Inflammatory macrophage treated with lipopolysaccharide for 1 hour (primary cell): Measurements from ENCODE around the gene GDF7.

Experiments used
- DNase-seq, 2 donors: peaks; one replicate each; pipeline ENCODE4 v3.0.0-alpha.2; 2020 to 2022

Gene GDF7

DNA sequence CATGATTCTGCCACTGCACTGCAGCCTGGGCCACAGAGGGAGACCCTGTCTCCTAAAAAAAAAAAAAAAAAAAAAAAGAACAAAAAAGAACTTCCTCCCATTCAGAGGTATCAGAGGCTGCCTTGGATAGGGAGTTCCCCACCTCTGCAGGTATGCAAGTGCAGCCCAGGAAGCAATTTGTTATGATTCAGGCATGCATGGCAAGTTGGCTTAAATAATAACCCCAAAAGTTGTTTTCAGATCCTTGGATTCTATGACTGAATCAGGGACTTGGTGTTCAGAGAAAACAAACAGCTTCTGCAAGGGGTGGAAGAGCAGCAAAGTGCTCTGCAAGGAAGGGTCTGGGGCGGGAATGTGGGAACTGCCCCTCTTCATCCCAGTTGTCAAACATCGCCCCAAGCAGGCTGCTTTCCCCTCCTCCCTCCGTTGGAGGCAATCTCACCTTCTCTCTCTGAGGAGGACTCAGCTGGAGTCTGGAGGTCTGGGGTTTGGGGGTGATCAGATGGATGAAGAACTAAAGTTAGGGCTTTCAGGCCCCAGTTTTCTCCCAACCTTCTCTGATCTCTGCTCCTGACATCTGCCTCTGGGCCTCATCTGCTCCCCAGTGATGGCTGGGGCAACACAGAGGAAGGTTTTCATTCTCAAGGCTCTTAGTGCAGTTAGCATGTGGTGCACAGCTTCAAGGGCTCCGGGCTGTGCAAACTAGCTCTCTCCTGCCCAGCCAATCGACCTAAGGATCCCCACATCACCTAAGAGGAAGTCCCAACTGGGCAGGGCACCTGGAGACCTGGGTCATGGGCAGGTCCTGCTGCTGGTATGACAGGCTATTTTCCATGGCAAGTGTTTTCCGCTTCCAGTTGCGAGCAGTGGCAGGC, 3.5 kb upstream of the GDF7 start:
- DNase-seq, result no peak

DNA sequence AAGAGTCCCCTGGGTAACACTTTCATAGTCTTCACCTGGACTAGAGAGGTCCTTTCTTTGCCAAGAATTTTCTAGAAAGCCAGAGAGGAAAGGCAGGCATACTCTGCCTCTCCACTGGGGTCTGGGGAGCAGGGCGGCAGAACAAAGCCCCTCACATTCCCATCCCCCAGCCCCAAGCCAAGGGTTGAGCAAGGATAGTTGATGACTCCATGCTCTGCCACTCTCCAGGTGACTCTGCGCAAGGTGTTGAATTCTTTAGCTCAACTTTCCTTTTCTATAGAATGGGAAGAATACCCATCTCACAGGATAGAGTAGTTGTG, 2.9 kb upstream of the GDF7 start:
- no peak for DNase-seq

DNA sequence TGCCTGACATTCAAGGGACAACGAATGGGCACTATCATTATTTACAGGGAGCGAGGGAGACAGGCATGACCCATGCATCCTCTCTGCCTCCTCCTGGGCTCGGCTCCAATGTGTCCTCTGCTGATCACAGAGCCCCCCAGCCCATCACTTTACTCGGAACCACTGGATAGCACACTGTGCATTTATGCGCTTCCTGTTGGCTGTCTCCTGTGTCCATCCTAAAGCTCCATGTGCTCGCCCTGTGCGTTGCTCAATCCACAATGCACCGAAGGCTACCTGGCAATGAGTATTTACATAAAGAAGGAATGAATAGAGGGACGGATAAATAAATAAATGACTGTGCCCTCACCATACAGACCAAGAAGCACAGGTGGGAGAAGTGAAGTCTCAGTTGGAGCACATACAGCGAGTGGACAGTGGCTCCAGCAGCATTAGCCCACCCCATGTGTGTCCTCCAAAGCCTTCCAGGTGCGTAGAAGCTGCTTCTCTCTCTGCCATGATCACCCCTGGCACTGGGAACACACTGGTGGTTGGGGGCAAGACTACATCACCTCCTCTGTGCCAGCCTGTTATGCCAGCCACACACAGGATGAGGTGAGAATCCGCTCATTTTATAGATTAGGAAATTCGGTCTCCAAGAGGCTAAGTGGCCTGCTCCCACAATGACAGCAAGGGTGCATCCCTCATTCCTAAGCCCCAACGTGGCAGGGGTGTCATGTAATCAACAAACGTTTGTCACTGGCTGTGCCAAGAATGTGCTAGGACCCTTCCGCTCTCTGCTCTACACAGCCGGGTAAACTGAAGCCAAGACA, 2.3 kb upstream of the GDF7 start:
- no peak for DNase-seq

DNA sequence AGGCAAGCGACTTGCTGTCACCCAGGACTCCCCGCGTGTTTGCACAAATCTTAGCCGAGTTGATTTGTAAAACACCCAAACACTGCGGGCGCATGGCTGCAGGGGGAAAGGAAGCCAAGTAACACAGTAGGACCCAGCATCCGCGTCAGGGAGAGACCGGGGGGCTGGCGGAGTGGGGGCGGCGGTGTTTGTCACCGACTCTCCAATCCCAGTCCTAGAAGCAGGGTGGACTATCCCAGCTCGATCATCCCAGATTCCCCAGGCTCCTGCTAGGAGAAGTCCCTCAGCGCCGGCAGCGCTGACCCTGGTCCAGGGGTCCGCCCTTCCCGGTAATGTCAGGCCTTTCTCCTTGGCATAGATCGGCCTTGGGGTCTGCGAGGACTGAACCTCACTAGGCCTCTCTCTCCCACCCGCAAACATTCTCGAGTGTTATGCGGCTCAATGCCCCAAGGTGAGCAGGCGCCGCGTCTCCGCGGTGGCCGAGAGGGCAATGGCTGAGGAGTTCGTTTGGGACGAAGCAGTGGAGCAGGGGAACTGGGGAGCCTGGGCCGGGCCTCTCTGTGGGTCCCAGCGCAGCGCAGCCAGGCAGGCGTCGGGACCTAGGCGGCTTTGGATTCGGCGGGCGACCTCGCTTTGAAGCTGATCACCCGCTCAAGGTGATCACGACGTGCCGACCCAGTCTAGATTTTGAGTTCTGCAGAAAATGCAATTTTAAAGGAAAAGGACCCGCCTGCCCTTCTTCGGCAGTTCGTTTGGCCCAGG, 1.5 kb upstream of the GDF7 start:
- DNase-seq, result no peak

DNA sequence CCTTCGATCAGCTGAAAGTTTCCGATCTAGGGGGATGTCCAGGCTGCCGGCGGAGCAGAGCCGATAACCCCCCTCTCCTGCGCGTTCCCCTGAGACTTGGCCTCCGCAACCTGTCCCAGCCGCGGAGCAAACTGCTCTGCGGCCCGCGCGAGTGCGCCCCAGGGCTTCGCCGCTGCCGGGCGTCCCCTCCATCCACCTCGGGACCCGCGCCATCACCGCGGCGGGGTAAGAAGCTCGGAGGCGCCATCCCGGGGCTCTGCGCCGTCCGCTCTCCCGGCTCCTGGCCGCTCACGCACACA, 990 bp upstream of the GDF7 start:
- DNase-seq, result no peak

DNA sequence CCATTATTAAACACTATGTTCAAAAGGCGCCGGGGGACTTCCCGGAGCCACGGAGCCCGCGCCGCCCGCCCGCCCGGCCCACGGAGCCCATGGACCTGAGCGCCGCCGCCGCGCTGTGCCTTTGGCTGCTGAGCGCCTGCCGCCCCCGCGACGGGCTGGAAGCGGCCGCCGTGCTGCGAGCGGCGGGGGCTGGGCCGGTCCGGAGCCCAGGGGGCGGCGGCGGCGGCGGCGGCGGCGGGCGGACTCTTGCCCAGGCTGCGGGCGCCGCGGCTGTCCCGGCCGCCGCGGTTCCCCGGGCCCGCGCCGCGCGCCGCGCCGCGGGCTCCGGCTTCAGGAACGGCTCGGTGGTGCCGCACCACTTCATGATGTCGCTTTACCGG, 197 bp downstream of the GDF7 start:
- peak in 1 of 2 donors; percentile 9 for DNase-seq

DNA sequence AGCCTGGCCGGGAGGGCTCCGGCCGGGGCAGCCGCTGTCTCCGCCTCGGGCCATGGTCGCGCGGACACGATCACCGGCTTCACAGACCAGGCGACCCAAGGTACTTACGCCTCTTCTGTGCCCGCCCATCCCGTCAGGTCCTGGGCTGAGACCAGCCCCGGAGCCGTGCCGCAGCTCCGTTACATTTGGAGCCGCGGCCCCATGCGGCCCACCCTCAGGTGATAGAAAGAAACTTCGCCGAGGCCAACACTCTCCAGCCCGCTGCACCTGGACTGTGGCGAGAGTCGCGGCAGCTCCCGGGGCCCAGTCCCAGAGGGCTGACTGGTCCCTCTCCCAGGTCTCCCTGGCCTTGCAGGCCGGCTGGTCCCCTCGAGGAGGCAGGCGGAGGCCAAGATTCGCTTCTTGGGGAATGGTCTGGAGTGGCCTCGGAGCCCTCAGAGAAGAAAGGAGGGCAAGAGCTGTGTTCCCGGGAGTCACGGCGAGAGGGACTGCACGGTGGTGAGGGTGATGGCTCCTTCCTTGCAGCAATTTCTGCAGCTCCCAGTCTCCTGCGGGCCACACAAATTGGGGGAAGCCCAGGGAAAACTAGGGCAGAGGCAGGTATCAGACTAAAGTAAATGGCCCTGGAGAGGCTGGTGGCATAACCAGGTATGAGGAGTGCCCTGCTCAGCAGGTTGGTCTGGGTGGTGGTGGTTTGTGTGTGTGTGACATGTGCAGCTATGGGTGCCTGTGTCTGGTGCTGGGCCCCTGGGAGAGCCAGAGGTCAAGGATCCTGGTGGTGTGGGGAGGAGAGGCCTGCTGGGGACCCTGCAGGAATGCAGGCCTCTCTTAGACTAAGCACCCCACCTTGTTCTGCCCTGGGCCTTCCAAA, 822 bp downstream of the GDF7 start:
- DNase-seq, result no peak

DNA sequence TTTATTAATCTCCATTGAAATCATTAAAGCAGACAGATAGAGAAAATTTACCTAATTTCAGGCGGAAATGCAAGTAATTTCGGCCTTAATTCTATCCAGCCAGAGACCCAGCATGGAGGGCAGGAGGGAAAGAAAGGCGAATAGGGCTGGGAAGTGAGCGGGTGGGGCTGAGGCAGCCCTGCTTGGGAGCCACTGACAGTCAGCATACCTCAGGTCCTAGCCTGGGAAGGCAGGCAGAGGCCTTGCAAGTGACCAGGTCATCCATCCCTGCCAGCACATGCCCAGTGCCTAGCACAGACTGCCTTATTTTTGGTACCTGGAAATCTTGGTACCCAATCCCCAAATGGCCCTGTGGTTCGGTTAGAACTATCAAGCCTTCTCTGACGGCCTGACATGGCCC, 1.5 kb downstream of the GDF7 start:
- no peak for DNase-seq

DNA sequence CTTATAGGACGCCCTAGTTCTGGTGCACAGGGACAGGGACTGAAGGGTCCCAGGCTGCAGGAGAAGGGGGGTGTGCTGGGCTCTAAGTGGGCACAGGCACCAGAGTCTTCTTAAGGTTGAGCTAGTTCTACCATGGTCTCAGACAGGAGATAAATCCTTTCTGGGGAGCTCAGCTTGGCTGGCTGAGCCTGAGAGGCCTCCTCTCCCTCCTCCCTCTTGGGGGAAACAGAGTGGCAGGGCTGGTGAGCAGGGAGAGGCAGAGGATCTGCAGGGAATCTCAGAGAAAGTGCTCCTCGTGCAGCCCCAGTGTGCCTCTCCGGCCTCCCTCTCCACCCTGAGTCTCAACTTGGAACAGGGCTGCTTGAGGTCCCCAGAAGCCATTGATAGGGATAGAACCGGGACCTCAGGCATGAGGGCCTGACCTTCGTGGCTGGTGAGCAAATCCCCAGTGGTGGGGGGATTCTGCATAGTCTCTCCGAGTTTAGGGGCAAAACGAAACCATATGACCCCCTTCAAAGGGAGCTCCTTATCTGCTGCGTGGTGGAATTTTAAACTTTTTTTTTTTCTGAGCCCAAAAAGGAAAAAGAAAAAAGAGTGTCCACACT, 2.0 kb downstream of the GDF7 start:
- DNase-seq, result no peak

DNA sequence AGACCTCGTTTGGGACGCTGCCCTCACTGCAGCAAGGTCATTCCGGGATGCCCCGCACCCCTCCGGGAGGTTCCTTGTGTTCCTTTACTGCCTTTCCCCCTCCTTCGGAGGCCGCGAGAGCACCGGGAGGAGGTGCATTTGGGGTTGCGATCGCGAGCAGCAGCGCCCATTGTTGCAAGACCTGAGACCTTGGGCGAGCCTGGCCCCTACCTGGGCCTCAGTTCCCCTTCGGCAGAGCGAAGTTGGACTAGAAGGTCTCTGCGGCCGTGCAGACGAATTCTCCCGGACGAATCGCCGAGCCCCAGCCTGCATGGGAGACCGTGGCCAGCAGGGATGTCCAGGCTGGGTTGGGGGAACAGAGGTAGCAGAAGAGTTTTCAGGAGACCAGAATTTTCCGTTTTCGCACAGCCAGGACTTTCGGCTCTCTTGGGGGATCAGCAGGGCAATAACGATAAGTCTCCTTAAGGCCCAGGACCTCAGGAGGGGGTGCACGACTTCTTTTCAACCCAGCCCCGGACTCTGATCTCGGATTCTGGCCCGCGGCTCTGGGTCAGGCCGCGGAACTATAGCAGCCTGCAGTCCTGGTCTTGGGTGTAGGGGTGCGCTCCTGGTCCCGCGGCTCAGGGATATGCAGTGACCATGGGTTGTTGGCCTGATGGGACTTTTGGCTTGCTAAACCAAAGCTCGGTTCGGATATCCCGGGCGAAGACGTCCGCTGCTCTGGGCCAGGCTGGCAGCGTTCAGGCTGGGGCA, 2.8 kb downstream of the GDF7 start:
- no peak for DNase-seq

DNA sequence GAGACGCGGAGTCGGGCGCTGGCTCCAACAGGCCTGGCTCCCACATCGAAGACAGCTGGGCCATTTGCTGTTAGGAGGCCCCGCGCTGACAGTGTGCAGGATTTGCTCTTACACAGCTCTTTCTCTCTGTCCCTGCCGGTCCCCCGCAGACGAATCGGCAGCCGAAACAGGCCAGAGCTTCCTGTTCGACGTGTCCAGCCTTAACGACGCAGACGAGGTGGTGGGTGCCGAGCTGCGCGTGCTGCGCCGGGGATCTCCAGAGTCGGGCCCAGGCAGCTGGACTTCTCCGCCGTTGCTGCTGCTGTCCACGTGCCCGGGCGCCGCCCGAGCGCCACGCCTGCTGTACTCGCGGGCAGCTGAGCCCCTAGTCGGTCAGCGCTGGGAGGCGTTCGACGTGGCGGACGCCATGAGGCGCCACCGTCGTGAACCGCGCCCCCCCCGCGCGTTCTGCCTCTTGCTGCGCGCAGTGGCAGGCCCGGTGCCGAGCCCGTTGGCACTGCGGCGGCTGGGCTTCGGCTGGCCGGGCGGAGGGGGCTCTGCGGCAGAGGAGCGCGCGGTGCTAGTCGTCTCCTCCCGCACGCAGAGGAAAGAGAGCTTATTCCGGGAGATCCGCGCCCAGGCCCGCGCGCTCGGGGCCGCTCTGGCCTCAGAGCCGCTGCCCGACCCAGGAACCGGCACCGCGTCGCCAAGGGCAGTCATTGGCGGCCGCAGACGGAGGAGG, 3.5 kb downstream of the GDF7 start:
- no peak for DNase-seq

DNA sequence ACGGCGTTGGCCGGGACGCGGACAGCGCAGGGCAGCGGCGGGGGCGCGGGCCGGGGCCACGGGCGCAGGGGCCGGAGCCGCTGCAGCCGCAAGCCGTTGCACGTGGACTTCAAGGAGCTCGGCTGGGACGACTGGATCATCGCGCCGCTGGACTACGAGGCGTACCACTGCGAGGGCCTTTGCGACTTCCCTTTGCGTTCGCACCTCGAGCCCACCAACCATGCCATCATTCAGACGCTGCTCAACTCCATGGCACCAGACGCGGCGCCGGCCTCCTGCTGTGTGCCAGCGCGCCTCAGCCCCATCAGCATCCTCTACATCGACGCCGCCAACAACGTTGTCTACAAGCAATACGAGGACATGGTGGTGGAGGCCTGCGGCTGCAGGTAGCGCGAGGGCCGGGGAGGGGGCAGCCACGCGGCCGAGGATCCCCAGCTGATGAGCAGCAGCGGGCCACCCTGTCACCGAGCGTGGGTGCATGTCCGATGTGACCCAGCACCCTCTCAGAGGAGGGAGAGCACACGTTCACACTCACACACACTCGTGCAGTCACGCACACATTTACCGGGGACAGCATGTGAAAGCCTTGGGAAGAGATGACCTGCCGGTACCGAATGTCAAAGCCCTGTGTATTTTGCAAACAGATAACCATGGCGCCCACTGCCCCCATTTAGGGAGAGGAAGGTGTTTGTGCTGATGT, 4.2 kb downstream of the GDF7 start:
- no peak for DNase-seq

DNA sequence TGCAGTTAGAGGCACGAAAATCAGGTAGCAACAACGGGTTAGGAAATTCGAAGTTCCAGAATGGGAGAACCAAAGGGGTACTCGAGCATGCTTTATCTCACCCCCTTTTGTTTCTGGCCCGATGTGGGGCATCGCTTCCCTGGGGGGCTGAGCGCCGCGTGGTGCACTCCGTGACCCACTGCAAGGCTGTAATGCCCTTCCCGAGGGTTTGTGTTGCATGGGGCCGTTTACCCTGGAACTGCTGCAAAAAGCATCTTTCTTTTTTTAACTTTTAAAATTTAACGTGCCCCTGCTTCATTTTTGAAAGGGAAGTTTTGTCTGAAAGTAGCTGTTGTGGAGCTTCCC, 4.8 kb downstream of the GDF7 start:
- DNase-seq, result no peak

DNA sequence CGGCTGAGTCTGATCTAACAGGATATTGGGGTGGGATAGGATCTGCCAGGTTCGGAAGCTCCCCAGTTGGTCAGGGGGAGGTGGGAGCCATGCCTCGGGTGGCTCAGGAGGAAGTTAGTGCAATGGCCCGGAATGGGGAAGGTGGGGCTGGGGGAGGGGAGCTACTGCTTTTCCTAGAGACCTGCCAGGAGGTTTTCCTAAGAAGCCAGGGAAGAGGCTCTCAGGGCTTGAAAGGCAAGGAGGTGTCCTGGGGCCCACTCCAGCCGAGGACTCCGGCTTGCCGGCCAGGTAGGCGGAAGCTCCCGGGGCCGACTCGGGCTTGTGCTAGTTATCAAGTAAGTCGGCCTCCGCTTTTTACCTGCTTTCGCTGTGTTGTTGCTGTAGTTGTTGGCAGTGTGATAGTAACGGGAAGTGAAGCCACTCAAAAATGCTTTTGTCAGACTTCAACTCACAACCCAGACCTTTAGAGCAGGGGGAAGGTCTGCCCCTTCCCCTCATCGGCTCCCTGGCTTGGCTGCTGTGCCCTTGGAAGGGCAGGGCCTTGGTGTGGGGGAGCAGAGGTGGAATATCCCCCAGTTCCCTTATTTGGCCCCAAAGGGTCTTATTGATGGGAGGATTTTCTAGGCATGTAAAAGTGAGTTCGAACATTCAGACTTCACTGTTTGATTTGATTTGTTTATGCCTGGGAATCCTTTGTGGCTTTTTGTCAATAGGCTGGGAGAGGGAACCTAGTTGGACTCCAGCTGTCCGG, 5.4 kb downstream of the GDF7 start:
- DNase-seq, result no peak

DNA sequence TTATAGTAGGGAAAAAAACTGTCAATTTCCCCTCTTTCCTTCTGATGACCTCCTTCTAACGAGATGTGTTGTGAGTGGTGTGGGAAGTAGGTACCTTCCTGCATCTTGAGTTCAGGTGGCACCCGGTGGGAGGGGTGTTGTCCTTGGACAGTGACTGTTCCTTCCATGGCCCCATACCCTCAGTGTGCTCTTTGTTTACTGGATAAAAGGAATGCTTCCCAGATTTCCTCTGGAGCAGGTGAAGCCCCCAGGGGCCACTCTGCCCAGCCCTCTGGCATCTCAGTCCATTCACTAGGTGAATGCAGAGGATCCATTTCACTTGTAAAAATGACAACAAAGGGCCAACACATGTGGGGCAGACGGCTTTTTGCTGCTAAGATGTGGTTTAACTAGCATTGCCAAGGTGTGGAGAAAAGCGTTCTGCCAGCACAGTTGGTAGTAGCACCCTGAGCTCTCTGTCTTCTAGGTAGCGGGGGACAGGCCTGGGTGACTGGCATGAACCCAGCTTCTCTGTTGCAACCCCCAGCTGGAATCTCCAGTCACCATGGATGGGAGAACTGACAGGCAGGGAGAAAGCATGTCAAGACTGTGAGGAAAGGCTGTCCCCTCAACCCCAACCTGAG, 6.9 kb downstream of the GDF7 start:
- no peak for DNase-seq

DNA sequence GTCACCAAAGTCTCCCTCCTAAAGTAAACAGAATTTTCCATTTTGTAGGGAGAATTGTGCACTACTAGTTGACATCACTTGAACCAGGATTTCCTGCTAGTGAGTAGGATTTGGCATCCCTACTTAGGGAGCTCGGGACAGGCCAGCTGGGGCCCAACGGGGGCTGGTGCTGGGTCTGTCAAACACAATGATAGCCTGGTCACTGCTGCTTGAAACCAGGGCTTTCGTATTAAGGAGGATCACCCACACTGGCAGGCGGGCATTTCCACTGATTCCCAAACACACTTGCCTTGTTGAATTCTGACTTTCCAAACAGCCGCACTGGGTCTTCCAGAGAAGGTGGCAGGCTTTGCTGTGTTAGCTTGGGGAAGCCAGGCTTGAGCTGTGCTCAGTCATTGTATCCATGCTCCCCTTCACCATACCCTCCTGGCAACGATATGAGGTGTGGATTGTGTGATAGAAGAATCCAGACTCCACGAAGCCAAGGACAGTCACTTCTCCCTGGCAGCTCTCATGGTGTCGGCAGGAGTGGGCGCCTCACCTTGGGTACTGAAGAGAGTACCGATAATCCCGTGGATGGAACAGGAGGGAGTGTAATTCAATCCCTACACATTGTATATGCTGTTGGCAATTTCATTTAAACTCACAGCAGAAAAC, 7.5 kb downstream of the GDF7 start:
- no peak for DNase-seq

DNA sequence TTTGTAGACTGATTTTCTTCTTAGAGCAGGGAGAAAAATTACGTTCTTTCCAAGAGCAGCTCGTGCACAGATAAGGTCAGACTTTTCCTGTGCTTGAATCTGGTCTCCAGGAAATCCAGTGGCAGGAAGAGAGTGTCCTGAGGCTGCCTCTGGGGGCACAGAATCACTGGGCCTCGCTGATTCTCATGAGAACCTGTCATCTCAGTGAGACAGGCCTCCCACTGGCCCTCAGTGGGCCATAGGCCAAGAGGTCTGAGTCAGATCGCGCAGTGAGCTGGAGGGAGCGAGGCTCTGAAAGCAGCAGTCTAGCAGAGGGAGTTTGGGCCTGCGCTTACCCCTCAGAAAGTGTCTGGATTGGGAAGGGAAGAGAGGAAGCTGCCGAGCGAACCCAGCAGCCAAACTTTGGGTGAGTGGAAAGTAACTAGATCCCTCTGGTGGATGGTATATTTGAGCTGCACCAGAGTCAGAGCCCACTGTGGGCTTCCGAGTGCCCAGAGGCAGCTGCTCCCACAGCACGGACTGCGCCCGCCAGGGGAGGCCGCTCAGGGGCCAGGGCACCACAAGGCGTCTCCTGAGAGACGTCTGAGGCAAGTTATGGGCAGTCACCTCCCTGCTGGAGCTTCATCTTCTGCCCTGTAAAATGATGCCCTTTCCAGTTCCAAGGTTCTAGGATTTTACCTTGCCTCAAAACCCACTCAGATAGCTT, 8.2 kb downstream of the GDF7 start:
- DNase-seq, result no peak
